Endothelial cell of umbilical vein (primary cell): ENCODE measurements around the gene LRRC43. TPM values are rescaled to one million over a fixed set of nuclear protein-coding genes. Genes with fewer than 3 reads are reported as not detected.

Source experiments
- BruUV-seq: library from RNA; stranded (reverse); fragments of 400-500 nt; replicated peaks from 2 replicates; lab custom pipeline; 2021; lab: Mats Ljungman, UMichigan
- CTCF ChIA-PET: fragments of 300-600, 350-600 bp; sonication (Branson Sonifier 250); formaldehyde crosslinking; loops from one replicate; lab custom pipeline; 2021; ENCODE audit warnings: antibody characterized with exemption, inconsistent platforms; lab: Charles Lee
- POLR2A ChIA-PET: fragments of 300-600, 350-600 bp; sonication (Branson Sonifier 250); formaldehyde crosslinking; loops from one replicate; lab custom pipeline; 2021; ENCODE audit warnings: antibody characterized with exemption, inconsistent platforms; lab: Charles Lee
- DNase-seq: peaks from one replicate; pipeline ENCODE4 v3.0.0-alpha.2; 2011; ENCODE audit warnings: low read depth, low spot score
- FAIRE-seq: peaks from 2 replicates; lab custom pipeline; 2011; peaks lifted over from hg19 to GRCh38; lab: Jason Lieb, UNC
- H2AFZ ChIP-seq: 2 replicates; pipeline ENCODE4 v1.6.0; 2012; ENCODE audit warnings: low read depth, low read length, control low read depth, inconsistent platforms
- H3K27ac ChIP-seq: 2 replicates; pipeline ENCODE4 v1.5.1; 2011; ENCODE audit warnings: low read depth, mild to moderate bottlenecking, control low read depth, low read length, moderate library complexity; ENCODE audit not compliant: insufficient read depth
- H3K27me3 ChIP-seq, 2 experiments: 2 replicates each; pipeline versions ENCODE4 v1.6.0 to v1.6.1; 2011; ENCODE audit warnings: low read length in 2 of 2, mixed read lengths in 1 of 2; ENCODE audit not compliant: control insufficient read depth in 2 of 2, insufficient read depth in 2 of 2
- H3K36me3 ChIP-seq, 2 experiments: 2 replicates in 1 of 2; 3 replicates in 1 of 2; pipeline ENCODE4 v1.5.1; 2011; ENCODE audit warnings: low read length in 2 of 2, mild to moderate bottlenecking in 1 of 2, moderate library complexity in 1 of 2; ENCODE audit not compliant: control insufficient read depth in 2 of 2, insufficient read depth in 2 of 2; ENCODE audit errors: extremely low read depth in 1 of 2
- H3K4me1 ChIP-seq: 3 replicates; pipeline ENCODE4 v1.5.1; 2011; ENCODE audit warnings: mild to moderate bottlenecking, low read length; ENCODE audit not compliant: control insufficient read depth, insufficient read depth; ENCODE audit errors: extremely low read depth
- H3K4me2 ChIP-seq: 2 replicates; pipeline ENCODE4 v1.6.1; 2011; ENCODE audit warnings: low read length, control low read depth, mixed read lengths; ENCODE audit not compliant: insufficient read depth
- H3K4me3 ChIP-seq, 3 experiments: fragments of 200-600 bp in 1 of 3; sonication (generic), shearing (Covaris generic) in 1 of 3; replicated peaks in 1 of 3; 2 replicates each; pipeline ENCODE4 v1.5.1; 2011 to 2016; ENCODE audit warnings: control low read depth in 3 of 3, low read length in 3 of 3, mild to moderate bottlenecking in 2 of 3, inconsistent platforms in 1 of 3, low read depth in 1 of 3, moderate library complexity in 1 of 3; ENCODE audit not compliant: insufficient read depth in 1 of 3
- H3K79me2 ChIP-seq: 2 replicates; pipeline ENCODE4 v1.6.0; 2012; ENCODE audit warnings: low read length, inconsistent platforms; ENCODE audit not compliant: control insufficient read depth, insufficient read depth
- H3K9ac ChIP-seq: replicated peaks from 2 replicates; pipeline ENCODE3; 2011; ENCODE audit warnings: low read length, control low read depth; ENCODE audit not compliant: insufficient read depth; ENCODE audit errors: extremely low read depth
- H3K9me1 ChIP-seq: replicated peaks from 3 replicates; pipeline ENCODE4 v1.6.0; 2011; ENCODE audit warnings: mild to moderate bottlenecking, low read length; ENCODE audit not compliant: control insufficient read depth, insufficient read depth; ENCODE audit errors: extremely low read depth
- H3K9me3 ChIP-seq: replicated peaks from 2 replicates; pipeline ENCODE4 v1.5.1; 2012; ENCODE audit warnings: low read length, inconsistent platforms; ENCODE audit not compliant: control insufficient read depth, insufficient read depth
- H4K20me1 ChIP-seq: replicated peaks from 2 replicates; pipeline ENCODE3; 2011; ENCODE audit warnings: mild to moderate bottlenecking, low read length; ENCODE audit not compliant: control insufficient read depth, insufficient read depth; ENCODE audit errors: extremely low read depth
- EZH2 ChIP-seq: IDR thresholded peaks from 2 replicates; pipeline ENCODE4 v1.6.1; 2012; ENCODE audit warnings: borderline replicate concordance, low read depth, mild to moderate bottlenecking, moderate library complexity, low read length, inconsistent platforms; ENCODE audit not compliant: severe bottlenecking
- FOS ChIP-seq: IDR thresholded peaks from 2 replicates; pipeline ENCODE4 v1.6.1; 2011; ENCODE audit warnings: mild to moderate bottlenecking, low read length, moderate library complexity, borderline replicate concordance; ENCODE audit not compliant: insufficient read depth
- GATA2 ChIP-seq: IDR thresholded peaks from 2 replicates; pipeline ENCODE4 v1.7.0; 2011; ENCODE audit warnings: low read depth, mild to moderate bottlenecking, moderate library complexity, mixed read lengths, low read length; ENCODE audit not compliant: insufficient read length, insufficient read depth
- JUN ChIP-seq: IDR thresholded peaks from 2 replicates; pipeline ENCODE4 v1.6.1; 2011; ENCODE audit warnings: borderline replicate concordance, low read depth; ENCODE audit not compliant: insufficient read length, insufficient read depth
- MYC ChIP-seq: IDR thresholded peaks from one replicate; pipeline ENCODE4 v1.6.1; 2011; ENCODE audit warnings: mild to moderate bottlenecking, low read depth, low read length
- POLR2A ChIP-seq: IDR thresholded peaks from 2 replicates; pipeline ENCODE4 v1.6.1; 2012; ENCODE audit warnings: low read depth, mild to moderate bottlenecking, control low read depth, low read length
- POLR2AphosphoS5 ChIP-seq: IDR thresholded peaks from 2 replicates; pipeline ENCODE4 v1.6.1; 2012; ENCODE audit warnings: low read depth, mild to moderate bottlenecking, control low read depth, low read length, moderate library complexity; ENCODE audit not compliant: insufficient read depth
- dilution Hi-C: fragments of 300-500 bp; cut with MboI; formaldehyde crosslinking; loops from one replicate; pipeline ENCODE4 v1.15.0; 2019; ENCODE audit warnings: low sequenced_read_pairs; ENCODE audit not compliant: extremely low pct_ligation_motif_present
- intact Hi-C: fragments of 100-400 bp; cut with micrococcal nuclease; formaldehyde crosslinking; loops from one replicate; pipeline ENCODE4 v1.10.0; 2022
- polyA plus RNA-seq, 4 experiments: library from polyadenylated mRNA; depleted of rRNA in 3 of 4; stranded (reverse) in 3 of 4; unstranded in 1 of 4; fragments of >200 nt; gene quantifications; 2 replicates each; pipeline versions ENCODE4 v1.2.1 to v1.2.3, GENCODE V29; 2011 to 2012; ENCODE audit warnings: missing spikeins in 1 of 4
- total RNA-seq: library from RNA; stranded (reverse); gene quantifications from 2 replicates; pipeline ENCODE4 v1.2.3, GENCODE V29; 2021
- TF ChIP-seq, protein P1 (sequence below), 2 donors: IDR thresholded peaks; 1 replicate in 1 of 2; 2 replicates in 1 of 2; pipeline ENCODE4 v1.5.1; 2011; ENCODE audit warnings: low read length in 2 of 2, mild to moderate bottlenecking in 2 of 2, moderate library complexity in 2 of 2, control low read depth in 1 of 2, inconsistent platforms in 1 of 2, low read depth in 1 of 2; ENCODE audit not compliant: insufficient read depth in 1 of 2; ENCODE audit errors: extremely low read depth in 1 of 2
- TF ChIP-seq, protein P2 (sequence below): IDR thresholded peaks from 2 replicates; pipeline ENCODE4 v1.6.1; 2011; ENCODE audit not compliant: insufficient read depth, insufficient read length

The LRRC43 gene
- total and polyA plus RNA-seq, 2 donors (not counting 3 experiments of a cell fraction or from before 2014, with no cell fraction given) = 3.1 to 3.4 TPM

DNA sequence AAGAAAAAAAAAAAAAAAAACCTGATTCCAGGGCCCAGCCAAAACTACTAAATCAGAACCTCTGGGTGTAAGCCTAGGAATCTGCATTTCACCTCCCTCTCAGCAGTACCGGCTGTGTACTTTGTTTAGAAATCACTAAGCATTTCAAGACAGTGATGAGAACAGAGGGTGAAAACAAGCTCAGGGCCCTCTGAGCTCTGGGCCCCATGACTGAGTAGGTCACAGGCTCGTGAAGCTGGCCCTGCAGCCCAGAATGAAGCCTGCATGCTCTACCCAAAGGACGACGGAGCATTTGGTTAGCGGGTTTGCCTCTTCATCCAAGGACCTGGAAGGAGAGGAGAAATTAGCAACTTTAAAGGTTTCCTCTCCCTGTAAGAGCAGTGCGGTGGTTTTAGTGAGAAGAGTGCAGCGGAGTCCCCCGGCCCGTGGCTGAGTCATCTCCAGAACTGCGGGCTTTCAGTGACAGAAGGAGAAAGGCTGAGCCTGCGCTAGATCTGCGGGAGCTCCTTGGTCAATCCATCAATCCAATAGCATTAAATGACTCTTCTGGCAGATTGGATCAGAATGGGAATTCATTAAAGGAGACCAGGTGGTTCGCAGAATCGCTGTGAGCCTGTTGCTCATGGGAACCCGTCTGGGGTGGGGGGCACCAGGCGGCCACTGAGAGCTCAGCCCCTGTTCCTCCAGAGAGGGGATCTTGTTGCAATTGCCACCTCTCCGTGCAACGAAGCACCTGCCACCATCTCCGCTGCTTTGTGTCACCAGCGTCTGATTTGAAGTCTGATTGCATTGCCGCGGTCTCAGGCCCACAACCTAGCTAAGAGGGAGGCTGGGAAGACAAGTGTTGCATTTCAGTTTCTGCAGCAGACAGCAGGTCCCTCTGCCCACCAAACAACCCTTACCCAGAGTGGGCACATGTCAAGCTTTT is 16.2 kb upstream of the LRRC43 start:
- no peak overlapping the region for H3K4me3 ChIP-seq
- intact Hi-C loops (no loop called here), dilution Hi-C loops (no loop called here)
- H3K9me1 ChIP-seq = no peaks in the 10 kb centered on the region
- ChIA-PET CTCF (interaction anchor here (0.9 to 1.8 kb wide), 2 partner anchors 24 to 36 kb away, joined by 3 to 8 read pairs; no protein-coding TSS in a partner anchor), POLR2A (no interaction called here)
- no peaks in the 10 kb centered on the region for H4K20me1 ChIP-seq
- peaks cover 0 to 3% of the 10 kb centered on the region in 2 experiments for H3K27me3 ChIP-seq
- no peaks in the 10 kb centered on the region for H3K79me2 ChIP-seq
- H3K9ac ChIP-seq = no peak overlapping the region
- no peaks in the 10 kb centered on the region for H3K9me3 ChIP-seq
- no peak overlapping the region for H3K4me2 ChIP-seq
- TF ChIP-seq, protein P1, sequence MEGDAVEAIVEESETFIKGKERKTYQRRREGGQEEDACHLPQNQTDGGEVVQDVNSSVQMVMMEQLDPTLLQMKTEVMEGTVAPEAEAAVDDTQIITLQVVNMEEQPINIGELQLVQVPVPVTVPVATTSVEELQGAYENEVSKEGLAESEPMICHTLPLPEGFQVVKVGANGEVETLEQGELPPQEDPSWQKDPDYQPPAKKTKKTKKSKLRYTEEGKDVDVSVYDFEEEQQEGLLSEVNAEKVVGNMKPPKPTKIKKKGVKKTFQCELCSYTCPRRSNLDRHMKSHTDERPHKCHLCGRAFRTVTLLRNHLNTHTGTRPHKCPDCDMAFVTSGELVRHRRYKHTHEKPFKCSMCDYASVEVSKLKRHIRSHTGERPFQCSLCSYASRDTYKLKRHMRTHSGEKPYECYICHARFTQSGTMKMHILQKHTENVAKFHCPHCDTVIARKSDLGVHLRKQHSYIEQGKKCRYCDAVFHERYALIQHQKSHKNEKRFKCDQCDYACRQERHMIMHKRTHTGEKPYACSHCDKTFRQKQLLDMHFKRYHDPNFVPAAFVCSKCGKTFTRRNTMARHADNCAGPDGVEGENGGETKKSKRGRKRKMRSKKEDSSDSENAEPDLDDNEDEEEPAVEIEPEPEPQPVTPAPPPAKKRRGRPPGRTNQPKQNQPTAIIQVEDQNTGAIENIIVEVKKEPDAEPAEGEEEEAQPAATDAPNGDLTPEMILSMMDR (IDR thresholded peaks at IDR 0.05; ENCODE audit: extremely low read depth in 1 of 2, insufficient read depth in 1 of 2, low read depth in 1 of 2, low read length in 2 of 2) = no peak
- TF ChIP-seq EZH2 (no peak), FOS (no peak), GATA2 (no peak), MYC (no peak), JUN (no peak), POLR2A (no peak), POLR2AphosphoS5 (no peak)
- TF ChIP-seq, protein P2, sequence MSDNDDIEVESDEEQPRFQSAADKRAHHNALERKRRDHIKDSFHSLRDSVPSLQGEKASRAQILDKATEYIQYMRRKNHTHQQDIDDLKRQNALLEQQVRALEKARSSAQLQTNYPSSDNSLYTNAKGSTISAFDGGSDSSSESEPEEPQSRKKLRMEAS = no peak
- no peaks in the 10 kb centered on the region for H3K4me1 ChIP-seq
- no peaks in the 10 kb centered on the region for H3K36me3 ChIP-seq
- DNase-seq (no peak), FAIRE-seq (no peak)
- no peak overlapping the region for H3K27ac ChIP-seq
- no TSS peak for BruUV-seq
- no peak overlapping the region for H2AFZ ChIP-seq
